Measurements from ENCODE around the gene FBLN2.

GRCh38 chr3:13601692-13602080, 52.8 kb downstream of the FBLN2 start:
- TF ChIP-seq CTCF (optimal IDR thresholded peaks at IDR 0.05 in 1 of 3, IDR thresholded peaks at IDR 0.05 in 1 of 3, conservative IDR thresholded peaks at IDR 0.05 in 1 of 3; ENCODE audit: extremely low read depth in 1 of 3, insufficient read depth in 2 of 3, low read length in 3 of 3) = no peak
- no peak for TF ChIP-seq EZH2 (IDR thresholded peaks at IDR 0.05; ENCODE audit: low read length)

Data from keratinocyte (primary cell).